Heart right ventricle (tissue), 16 donors: ENCODE data around the gene TPD52L1. TPM values are rescaled to one million over a fixed set of nuclear protein-coding genes. Genes with fewer than 3 reads are reported as not detected.

Experiments
- ATAC-seq, 8 donors: fragments of 200-7000 bp; cut with Tn5 transposase; one replicate each; pipeline ENCODE4 v1.9.1; 2020; ENCODE audit warnings: mild to moderate bottlenecking in 8 of 8, moderate library complexity in 8 of 8, moderate number of reproducible peaks in 1 of 8
- DNase-seq, 2 donors: peaks; one replicate each; pipeline ENCODE4 v3.0.0-alpha.2; 2020
- H3K27ac ChIP-seq, 10 donors: fragments of 200-600 bp; sonication (generic) in 2 of 10; one replicate each; pipeline versions ENCODE4 v1.5.0 to v1.8.0; 2020 to 2022; ENCODE audit warnings: mild to moderate bottlenecking in 3 of 10
- H3K27me3 ChIP-seq, 7 donors: fragments of 200-600 bp; one replicate each; pipeline ENCODE4 v1.8.0; 2021 to 2022; ENCODE audit warnings: mild to moderate bottlenecking in 2 of 7
- H3K36me3 ChIP-seq, 9 donors: fragments of 200-600 bp; sonication (generic) in 1 of 9; one replicate each; pipeline versions ENCODE4 v1.5.0 to v1.8.0; 2020 to 2022; ENCODE audit warnings: mild to moderate bottlenecking in 2 of 9
- H3K4me1 ChIP-seq, 9 donors: fragments of 200-600 bp; sonication (generic) in 1 of 9; one replicate each; pipeline versions ENCODE4 v1.5.0 to v1.8.0; 2020 to 2022; ENCODE audit warnings: mild to moderate bottlenecking in 4 of 9
- H3K4me3 ChIP-seq, 10 donors: fragments of 200-600 bp; sonication (generic) in 2 of 10; one replicate each; pipeline versions ENCODE4 v1.5.0 to v1.8.0; 2020 to 2022; ENCODE audit warnings: mild to moderate bottlenecking in 7 of 10, moderate library complexity in 2 of 10
- H3K9me3 ChIP-seq, 11 donors: fragments of 200-600 bp in 10 of 11; sonication (generic) in 2 of 11; one replicate each; pipeline versions ENCODE4 v1.5.0 to v1.8.0; 2013 to 2022; ENCODE audit warnings: mild to moderate bottlenecking in 2 of 11, control low read depth in 1 of 11, moderate library complexity in 1 of 11
- WGBS, 2 donors: extraction: QIAGEN DNeasy Blood & Tissue Kit; methylation state at CpG; one replicate each; pipeline ENCODE4 v1.1.7; 2013; ENCODE audit warnings: inconsistent platforms in 1 of 2; 5-methylcytosine and 5-hydroxymethylcytosine counted together
- intact Hi-C, 10 donors: fragments of 100-400 bp; cut with DNase I; formaldehyde crosslinking; loops; one replicate each; pipeline versions ENCODE4 v1.11.1 to v1.14.2; 2022
- polyA plus RNA-seq, 2 donors: library from polyadenylated mRNA; stranded (reverse); fragments of 200-250 nt; gene quantifications; one replicate each; pipeline ENCODE4 v1.2.3, GENCODE V29; 2013
- total RNA-seq, 10 donors: library from RNA; stranded (reverse); fragmentation: NEBNext Ultra II Directional in 3 of 10; extraction: Animal tissue kit (Norgen Biotek cat#: 25700) in 3 of 10; gene quantifications; one replicate each; pipeline versions ENCODE4 v1.2.1 to v1.2.4, GENCODE V29; 2021 to 2023
- TF ChIP-seq, protein P1 (sequence below), 9 donors: fragments of 200-600 bp; sonication (generic) in 2 of 9; IDR thresholded peaks; one replicate each; pipeline versions ENCODE4 v1.5.0 to v1.8.0; 2021 to 2022; ENCODE audit warnings: antibody characterized with exemption in 9 of 9, mild to moderate bottlenecking in 5 of 9, moderate library complexity in 1 of 9
- donor health status: Arrhythmogenic right ventricular cardiomyopathy.
- donor health status: ischemic (EF 13 %, LVEDD 7.1; RV severe dilation, severe dysfunction).
- donor health status: healthy with polysubstance abuse.
- donor health status: DM: no; HTN: yes; CAD: no.
- donor health status: DM: no; HTN: no; CAD: no.
- donor health status: ischemic (EF 25% LVEDD 6.9; RV normal size, moderate dysfunction).
- donor health status: ischemic (EF 25% LVEDD 5.7; RV mildly dilated, moderate dysfunction).
- donor health status: healthy.
- donor health status: DM: yes; HTN: yes; CAD: no.
- donor health status: Ischemic cardiomyopathy.
- donor health status: ischemic (EF 35%, LVEDD 5.7; RV mildly dilated, moderate dysfunction).
- donor health status: nonischemic (EF 11% LVEDD 7.7; RV severe dilation, severe dysfunction).
- donor health status: DM: yes; HTN: yes; CAD: no.
- donor health status: PGD.
- donor health status: ischemic (EF 29% LVEDD 5.4; RV normal size, mild dysfunction).
- donor health status: nonischemic (EF 23%, LVEDD 6.1; RV moderate dilation, normal function).

TPD52L1 gene
- total and polyA plus RNA-seq, 12 donors = 21.2 to 97.8 (median 54.1) TPM

DNA sequence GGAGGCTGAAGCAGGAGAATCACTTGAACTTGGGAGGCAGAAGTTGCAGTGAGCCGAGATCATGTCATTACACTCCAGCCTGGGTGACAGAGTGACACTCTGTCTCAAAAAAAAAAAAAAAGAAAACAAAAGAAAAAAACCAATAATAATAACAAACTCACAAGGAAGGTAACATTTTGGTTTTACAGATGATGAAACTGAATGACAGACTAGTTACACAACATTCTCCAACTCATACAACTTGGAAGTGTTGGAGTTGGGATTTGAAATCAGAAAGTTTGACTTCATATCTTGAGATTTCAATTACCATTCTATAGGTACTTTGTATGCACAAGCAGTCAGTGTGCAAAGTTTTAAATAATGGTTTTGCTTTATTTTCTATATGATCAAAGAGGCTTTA lies 10.2 kb downstream of the TPD52L1 start:
- Histone ChIP-seq H3K27ac (no peak overlapping the region), H3K27me3 (no peaks in the 10 kb centered on the region), H3K9me3 (peaks cover 0 to 8% (median 0%) of the 10 kb centered on the region in 11 donors), H3K4me1 (peaks cover 0 to 7% (median 0%) of the 10 kb centered on the region in 9 donors), H3K4me3 (no peak overlapping the region), H3K36me3 (peaks cover 0 to 5% (median 0%) of the 10 kb centered on the region in 9 donors)
- intact Hi-C loops = loop anchor here in 1 of 10 donors (10.0 kb wide), 1 partner anchor 111 kb away; no protein-coding TSS in a partner anchor
- TF ChIP-seq, protein P1, sequence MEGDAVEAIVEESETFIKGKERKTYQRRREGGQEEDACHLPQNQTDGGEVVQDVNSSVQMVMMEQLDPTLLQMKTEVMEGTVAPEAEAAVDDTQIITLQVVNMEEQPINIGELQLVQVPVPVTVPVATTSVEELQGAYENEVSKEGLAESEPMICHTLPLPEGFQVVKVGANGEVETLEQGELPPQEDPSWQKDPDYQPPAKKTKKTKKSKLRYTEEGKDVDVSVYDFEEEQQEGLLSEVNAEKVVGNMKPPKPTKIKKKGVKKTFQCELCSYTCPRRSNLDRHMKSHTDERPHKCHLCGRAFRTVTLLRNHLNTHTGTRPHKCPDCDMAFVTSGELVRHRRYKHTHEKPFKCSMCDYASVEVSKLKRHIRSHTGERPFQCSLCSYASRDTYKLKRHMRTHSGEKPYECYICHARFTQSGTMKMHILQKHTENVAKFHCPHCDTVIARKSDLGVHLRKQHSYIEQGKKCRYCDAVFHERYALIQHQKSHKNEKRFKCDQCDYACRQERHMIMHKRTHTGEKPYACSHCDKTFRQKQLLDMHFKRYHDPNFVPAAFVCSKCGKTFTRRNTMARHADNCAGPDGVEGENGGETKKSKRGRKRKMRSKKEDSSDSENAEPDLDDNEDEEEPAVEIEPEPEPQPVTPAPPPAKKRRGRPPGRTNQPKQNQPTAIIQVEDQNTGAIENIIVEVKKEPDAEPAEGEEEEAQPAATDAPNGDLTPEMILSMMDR (IDR thresholded peaks at IDR 0.05) = no peak
- WGBS, 2 donors = 96% methylated on average over 1 of the region's 1 CpG
- DNase-seq (no peak), ATAC-seq (no peak)

DNA sequence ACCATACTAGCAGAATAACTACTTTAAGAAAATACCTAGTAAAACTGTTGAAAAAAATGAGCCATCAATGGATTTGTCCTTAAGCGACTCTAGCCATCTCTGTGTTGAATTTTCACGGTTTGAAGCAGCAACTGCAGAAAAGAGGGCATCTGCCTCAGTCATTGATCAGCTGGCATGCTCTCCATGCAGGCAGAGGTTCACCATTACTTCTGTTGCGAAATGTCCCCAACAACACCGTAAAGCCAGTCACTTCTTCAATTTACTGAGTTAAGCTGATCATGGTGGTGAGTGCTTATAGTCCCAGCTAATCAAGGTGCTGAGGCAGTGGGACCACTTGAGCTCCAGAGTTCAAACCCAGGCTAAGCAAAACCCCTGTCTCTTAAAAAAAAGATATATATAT lies 11.1 kb downstream of the TPD52L1 start:
- Histone ChIP-seq H3K9me3 (peaks cover 0 to 6% (median 0%) of the 10 kb centered on the region in 11 donors), H3K27ac (no peak overlapping the region), H3K4me3 (no peak overlapping the region), H3K36me3 (peaks cover 0 to under 1% (median 0%) of the 10 kb centered on the region in 9 donors), H3K4me1 (peaks cover 0 to 16% (median 3%) of the 10 kb centered on the region in 9 donors), H3K27me3 (no peaks in the 10 kb centered on the region)
- ATAC-seq (no peak), DNase-seq (no peak)
- WGBS, 2 donors = 80 to 82% methylated on average over 4 of the region's 4 CpGs
- intact Hi-C loops = loop anchor here in 1 of 10 donors (10.0 kb wide), 1 partner anchor 110 kb away; no protein-coding TSS in a partner anchor
- TF ChIP-seq, protein P1 (IDR thresholded peaks at IDR 0.05) = no peak

DNA sequence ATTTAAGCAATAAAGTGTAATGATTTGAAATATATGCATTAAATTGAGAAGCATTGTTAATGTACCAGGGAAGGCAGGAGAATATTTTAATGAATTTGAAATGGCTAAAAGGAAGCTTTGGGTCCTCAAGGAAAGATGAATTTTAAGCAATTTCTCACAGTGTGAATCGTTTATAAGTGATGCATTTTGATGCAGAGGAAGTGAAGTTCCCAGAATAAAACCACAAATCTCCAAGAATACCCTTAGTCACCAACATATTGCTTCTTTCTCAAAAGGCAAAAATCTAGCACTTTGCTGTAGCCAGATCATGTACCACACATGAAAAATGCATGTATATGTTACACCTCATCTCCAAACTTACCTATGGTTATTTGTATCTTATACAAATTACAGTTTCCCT lies 11.7 kb downstream of the TPD52L1 start:
- Histone ChIP-seq H3K4me3 (no peak overlapping the region), H3K36me3 (no peaks in the 10 kb centered on the region), H3K4me1 (peaks cover 0 to 16% (median 4%) of the 10 kb centered on the region in 9 donors), H3K27me3 (no peaks in the 10 kb centered on the region), H3K27ac (no peak overlapping the region), H3K9me3 (peaks cover 0 to under 1% (median 0%) of the 10 kb centered on the region in 11 donors)
- ATAC-seq (no peak), DNase-seq (no peak)
- 64 to 77% methylated on average over 1 of the region's 1 CpG for WGBS, 2 donors
- TF ChIP-seq, protein P1 (IDR thresholded peaks at IDR 0.05) = no peak
- intact Hi-C loops = loop anchor here in 1 of 10 donors (10.0 kb wide), 1 partner anchor 110 kb away; no protein-coding TSS in a partner anchor

DNA sequence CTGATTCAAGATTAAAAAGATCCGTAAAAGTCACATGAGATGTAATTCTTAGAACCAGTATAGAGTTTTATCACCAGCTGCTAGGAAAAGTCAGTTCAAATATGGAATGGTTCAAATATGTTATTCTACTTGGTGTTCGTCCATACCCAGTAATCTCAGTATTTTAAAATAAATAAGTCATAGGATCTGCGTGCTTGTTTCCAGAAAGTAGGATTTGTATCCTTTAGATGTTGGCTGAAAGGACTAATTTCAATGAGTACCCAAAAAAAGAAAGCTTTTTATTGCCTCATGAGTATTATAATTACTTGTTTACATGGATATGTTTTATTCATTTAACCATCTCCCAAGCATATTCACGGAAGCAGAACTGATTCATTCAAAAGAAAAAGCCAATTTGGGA lies 12.2 kb downstream of the TPD52L1 start:
- intact Hi-C loops = loop anchor here in 1 of 10 donors (10.0 kb wide), 1 partner anchor 109 kb away; no protein-coding TSS in a partner anchor
- Histone ChIP-seq H3K36me3 (no peaks in the 10 kb centered on the region), H3K27me3 (no peaks in the 10 kb centered on the region), H3K9me3 (no peaks in the 10 kb centered on the region), H3K4me3 (no peak overlapping the region), H3K27ac (no peak overlapping the region), H3K4me1 (peaks cover 0 to 16% (median 4%) of the 10 kb centered on the region in 9 donors)
- no peak for DNase-seq
- ATAC-seq = no peak
- TF ChIP-seq, protein P1 (IDR thresholded peaks at IDR 0.05) = no peak
- 81 to 85% methylated on average over 4 of the region's 4 CpGs for WGBS, 2 donors
